Effector memory CD4-positive, alpha-beta T cell (primary cell): ENCODE results near the gene PCGF6.
A peak's percentile ranks its signal among the peaks of the same experiment; 100 is the strongest.
"Not testable (repeated sequence)": the region's sequence is repeated elsewhere in the genome, so short reads cannot be mapped to it uniquely, and the experiment has no call there.

Experiments
- DNase-seq, 3 donors: peaks; one replicate each; pipeline ENCODE4 v3.0.0-alpha.2; 2020
- H3K27ac ChIP-seq: 2 replicates; pipeline ENCODE4 v1.7.0; 2013; ENCODE audit warnings: mild to moderate bottlenecking, low read length, moderate library complexity; ENCODE audit not compliant: insufficient read depth, poor library complexity, severe bottlenecking
- H3K27me3 ChIP-seq: replicated peaks from 2 replicates; pipeline ENCODE4 v1.7.0; 2013; ENCODE audit warnings: mild to moderate bottlenecking, low read length; ENCODE audit not compliant: insufficient read depth, control insufficient read depth, poor library complexity, severe bottlenecking
- H3K36me3 ChIP-seq: 2 replicates; pipeline ENCODE4 v1.7.0; 2013; ENCODE audit warnings: mild to moderate bottlenecking, low read length, moderate library complexity; ENCODE audit not compliant: control insufficient read depth, insufficient read depth
- H3K4me1 ChIP-seq: 2 replicates; pipeline ENCODE4 v1.7.0; 2013; ENCODE audit warnings: low read length, mild to moderate bottlenecking; ENCODE audit not compliant: control insufficient read depth, insufficient read depth, poor library complexity, severe bottlenecking
- H3K4me3 ChIP-seq: 2 replicates; pipeline ENCODE4 v1.7.0; 2013; ENCODE audit warnings: low read length, low read depth, mild to moderate bottlenecking; ENCODE audit not compliant: insufficient read depth, poor library complexity, severe bottlenecking
- H3K9me3 ChIP-seq: 2 replicates; pipeline ENCODE4 v1.7.0; 2013; ENCODE audit warnings: mild to moderate bottlenecking, low read length, moderate library complexity; ENCODE audit not compliant: control insufficient read depth

PCGF6 gene

DNA sequence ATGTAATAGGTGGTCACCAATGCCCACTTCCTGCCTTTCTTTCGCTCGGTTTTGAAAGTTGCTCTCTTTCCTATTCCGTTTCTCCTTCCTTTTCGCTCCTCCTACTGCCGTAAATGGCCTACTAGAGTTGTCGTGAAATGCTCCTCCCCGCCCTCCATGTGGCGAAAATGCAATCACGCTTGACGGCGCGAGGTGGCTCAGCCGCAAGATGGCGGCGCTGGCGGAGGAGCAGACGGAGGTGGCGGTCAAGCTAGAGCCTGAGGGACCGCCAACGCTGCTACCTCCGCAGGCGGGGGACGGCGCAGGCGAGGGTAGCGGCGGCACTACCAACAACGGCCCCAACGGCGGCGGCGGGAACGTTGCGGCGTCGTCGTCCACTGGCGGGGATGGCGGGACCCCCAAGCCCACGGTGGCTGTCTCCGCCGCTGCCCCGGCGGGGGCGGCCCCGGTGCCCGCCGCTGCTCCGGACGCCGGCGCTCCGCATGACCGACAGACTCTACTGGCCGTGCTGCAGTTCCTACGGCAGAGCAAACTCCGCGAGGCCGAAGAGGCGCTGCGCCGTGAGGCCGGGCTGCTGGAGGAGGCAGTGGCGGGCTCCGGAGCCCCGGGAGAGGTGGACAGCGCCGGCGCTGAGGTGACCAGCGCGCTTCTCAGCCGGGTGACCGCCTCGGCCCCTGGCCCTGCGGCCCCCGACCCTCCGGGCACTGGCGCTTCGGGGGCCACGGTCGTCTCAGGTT, 17.0 kb upstream of the PCGF6 start, which contains the start of gene TAF5:
TAF5 (plus strand) TSS at position 195 of the 737 bp plus-strand sequence; CDS start at position 209, 14 bp downstream.
- Histone ChIP-seq H3K4me3 (peak within 1 kb of the TSS; percentile 93), H3K4me1 (no peaks in the 10 kb centered on the region), H3K27me3 (no peaks in the 10 kb centered on the region), H3K27ac (peak within 1 kb of the TSS; percentile 78), H3K9me3 (no peaks in the 10 kb centered on the region), H3K36me3 (no peaks in the 10 kb centered on the region)
- DNase-seq = peak; percentile 73 to 84 (median 78)

DNA sequence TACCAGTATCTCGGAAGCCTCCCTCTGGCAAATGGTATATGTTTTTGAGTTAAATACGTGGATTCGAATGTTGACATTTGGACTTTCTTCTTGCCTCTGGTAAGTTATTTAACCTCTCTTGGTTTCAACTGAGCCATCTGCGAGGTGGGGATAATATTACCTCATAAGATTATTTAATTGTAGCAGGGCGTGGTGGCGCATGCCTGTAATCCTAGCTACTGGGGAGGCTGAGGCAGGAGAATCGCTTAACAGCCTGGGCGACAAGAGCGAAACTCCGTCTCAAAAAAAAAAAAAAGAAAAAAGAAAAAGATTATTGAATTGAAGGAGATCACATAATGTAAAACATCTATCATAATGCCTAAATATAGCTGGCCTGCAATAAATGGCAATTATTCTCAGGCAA, 16.4 kb upstream of the PCGF6 start:
- Histone ChIP-seq H3K4me1 (no peaks in the 10 kb centered on the region), H3K27me3 (no peaks in the 10 kb centered on the region), H3K27ac (peak overlapping the region; percentile 78), H3K9me3 (no peaks in the 10 kb centered on the region), H3K4me3 (peak overlapping the region; percentile 93), H3K36me3 (no peaks in the 10 kb centered on the region)
- DNase-seq = no peak

DNA sequence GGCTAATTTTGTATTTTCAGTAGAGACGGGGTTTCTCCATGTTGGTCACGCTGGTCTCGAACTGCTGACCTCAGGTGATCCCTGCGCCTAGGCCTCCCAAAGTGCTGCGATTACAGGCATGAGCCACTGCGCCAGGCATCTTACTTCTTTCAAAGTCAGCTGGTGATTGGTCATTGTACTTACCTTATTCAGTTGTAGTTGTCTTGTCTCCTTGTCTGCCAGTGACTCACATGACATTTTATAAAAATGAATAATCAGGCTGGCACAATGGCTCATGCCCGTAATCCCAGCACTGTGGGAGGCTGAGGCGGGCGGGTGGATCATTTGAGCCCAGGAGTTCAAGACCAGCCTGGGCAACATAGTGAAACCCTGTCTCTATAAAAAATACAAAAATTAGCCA, 9.9 kb upstream of the PCGF6 start:
- H3K9me3 ChIP-seq, DNase-seq: not testable (repeated sequence)

DNA sequence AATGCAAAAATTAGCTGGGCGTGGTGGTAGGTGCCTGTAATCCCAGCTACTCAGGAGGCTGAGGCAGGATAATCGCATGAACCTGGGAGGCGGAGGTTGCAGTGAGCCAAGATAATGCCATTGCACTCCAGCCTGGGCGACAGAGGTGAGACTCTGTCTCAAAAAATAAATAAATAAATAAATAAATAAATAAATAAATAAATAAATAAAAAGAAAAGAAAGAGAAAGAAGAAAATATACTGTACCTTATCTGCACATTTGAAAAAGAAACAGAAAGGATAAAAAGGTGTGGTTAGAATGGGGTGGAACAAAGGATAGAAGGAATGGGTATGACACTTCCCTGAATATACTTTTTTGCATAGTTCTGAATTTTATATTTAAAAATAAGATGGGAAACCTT, 8.6 kb upstream of the PCGF6 start:
- not testable (repeated sequence) for H3K4me1 ChIP-seq, H3K4me3 ChIP-seq, H3K9me3 ChIP-seq, H3K27ac ChIP-seq, H3K36me3 ChIP-seq, H3K27me3 ChIP-seq, DNase-seq

More for the DNA sequence above, 9.9 kb upstream of the PCGF6 start:
- H3K4me3 ChIP-seq, H3K4me1 ChIP-seq, H3K27ac ChIP-seq, H3K27me3 ChIP-seq, H3K36me3 ChIP-seq: not testable (repeated sequence)

DNA sequence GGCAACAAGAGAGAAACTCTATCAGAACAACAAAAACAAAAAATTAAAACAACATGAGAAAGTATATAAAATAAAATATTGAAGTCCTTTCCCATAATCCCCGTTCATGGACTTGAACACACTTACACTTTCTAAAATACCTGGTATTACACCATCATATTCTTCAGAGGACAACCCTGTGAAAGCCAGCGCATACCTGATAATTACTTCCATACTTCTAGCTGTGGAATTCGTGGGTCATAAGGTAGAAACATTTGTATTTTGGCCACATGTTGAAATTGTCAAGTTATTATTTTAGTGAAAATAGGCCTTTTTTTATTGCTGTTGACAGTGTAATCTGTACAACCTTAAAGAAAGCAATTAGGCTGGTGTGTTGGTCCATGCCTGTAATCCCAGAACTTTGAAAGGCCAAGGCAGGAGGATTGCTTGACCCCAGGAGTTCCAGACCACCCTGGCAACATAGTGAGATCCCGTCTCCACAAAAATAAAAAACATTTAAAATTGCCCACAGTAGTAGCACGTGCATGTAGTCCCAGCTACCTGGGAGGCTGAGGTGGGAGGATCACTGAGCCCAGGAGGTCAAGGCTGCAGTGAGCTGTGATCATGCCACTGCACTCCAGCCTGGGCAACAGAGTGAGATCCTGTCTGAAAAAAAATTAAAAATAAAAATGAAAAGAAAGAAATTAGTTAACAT, 5.1 kb upstream of the PCGF6 start:
- Histone ChIP-seq H3K4me3 (no peak overlapping the region), H3K27ac (no peak overlapping the region), H3K4me1 (no peaks in the 10 kb centered on the region), H3K27me3 (no peaks in the 10 kb centered on the region), H3K36me3 (no peaks in the 10 kb centered on the region), H3K9me3 (no peaks in the 10 kb centered on the region)
- no peak for DNase-seq

DNA sequence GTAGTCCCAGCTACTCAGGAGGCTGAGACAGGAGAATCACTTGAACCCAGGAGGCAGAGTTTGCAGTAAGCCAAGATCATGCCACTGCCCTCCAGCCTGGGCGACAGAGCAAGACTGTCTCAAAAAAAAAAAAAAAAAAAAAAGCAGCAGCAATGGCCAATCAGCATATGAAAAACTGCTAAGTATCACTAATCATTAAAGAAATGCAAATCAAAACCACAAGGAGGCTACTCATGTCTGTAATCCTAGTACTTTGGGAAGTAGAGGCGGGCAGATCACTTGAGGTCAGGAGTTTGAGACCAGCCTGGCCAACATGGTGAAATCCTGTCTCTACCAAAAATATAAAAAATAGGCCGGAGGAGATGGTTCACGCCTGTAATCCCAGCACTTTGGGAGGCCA, 3.6 kb upstream of the PCGF6 start:
- DNase-seq, H3K27me3 ChIP-seq, H3K36me3 ChIP-seq, H3K9me3 ChIP-seq, H3K27ac ChIP-seq, H3K4me1 ChIP-seq, H3K4me3 ChIP-seq: not testable (repeated sequence)

DNA sequence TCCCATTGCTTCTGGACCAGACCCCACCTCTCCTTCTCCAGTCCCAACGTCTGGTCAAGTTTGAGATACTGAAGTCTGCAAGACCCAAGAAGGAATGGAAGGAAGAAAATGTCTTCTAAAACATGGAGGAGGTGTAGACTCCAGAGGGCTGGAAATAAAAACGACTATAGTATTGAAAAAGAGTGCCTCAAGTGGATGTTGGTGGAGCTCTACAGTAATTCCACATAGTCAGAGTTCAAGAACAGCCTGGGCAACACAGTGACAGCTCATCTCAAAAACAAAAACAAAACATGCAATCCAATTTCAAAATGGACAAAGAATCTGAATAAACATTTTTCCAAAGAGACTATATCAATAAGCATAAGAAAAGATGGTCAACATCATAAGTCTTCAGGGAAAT, 2.3 kb upstream of the PCGF6 start:
- no peak for DNase-seq
- H3K27ac ChIP-seq = no peak overlapping the region
- no peaks in the 10 kb centered on the region for H3K27me3 ChIP-seq
- H3K4me3 ChIP-seq = no peak overlapping the region
- H3K4me1 ChIP-seq = peaks cover 3% of the 10 kb centered on the region
- H3K36me3 ChIP-seq = no peaks in the 10 kb centered on the region
- H3K9me3 ChIP-seq = no peaks in the 10 kb centered on the region

DNA sequence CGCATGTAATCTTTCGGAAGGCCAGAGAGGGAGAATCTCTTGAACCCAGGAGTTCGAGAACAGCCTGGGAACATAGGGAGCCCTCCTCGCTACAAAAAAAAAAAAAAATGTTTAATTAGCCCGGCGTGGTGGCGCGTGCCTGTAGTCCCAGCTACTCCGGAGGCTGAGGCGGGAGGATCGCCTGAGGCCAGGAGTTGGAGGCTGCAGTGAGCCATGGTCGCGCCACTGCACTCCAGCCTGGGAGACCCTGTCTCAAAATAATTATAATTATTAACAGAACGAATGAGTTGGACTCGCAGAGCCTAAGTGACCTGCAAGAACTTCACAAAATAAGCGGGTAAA, 794 bp downstream of the PCGF6 start:
- Histone ChIP-seq H3K4me1 (peaks cover 3% of the 10 kb centered on the region), H3K4me3 (peak overlapping the region; percentile 81), H3K9me3 (no peaks in the 10 kb centered on the region), H3K27me3 (no peaks in the 10 kb centered on the region), H3K36me3 (peaks cover 13% of the 10 kb centered on the region), H3K27ac (peak overlapping the region; percentile 61)
- DNase-seq = no peak

DNA sequence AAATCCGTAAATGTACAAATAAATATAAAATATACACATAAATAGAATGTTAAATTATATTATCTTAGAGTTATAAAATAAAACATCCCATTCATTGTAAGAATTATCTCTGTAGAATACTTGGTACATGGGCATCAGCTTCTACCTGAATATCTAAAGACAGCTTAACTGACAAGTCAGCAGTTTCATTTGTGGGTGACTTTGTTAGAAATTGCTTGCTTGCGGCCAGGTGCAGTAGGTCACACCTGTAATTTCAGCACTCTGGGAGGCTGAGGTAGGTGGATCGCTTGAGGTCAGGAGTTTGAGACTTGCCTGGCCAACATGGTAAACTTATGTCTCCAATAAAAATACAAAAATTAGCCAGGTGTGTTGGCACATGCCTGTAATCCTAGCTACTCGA, 14.6 kb downstream of the PCGF6 start:
- no peaks in the 10 kb centered on the region for H3K9me3 ChIP-seq
- H3K27ac ChIP-seq = no peak overlapping the region
- peaks cover 9% of the 10 kb centered on the region for H3K36me3 ChIP-seq

DNA sequence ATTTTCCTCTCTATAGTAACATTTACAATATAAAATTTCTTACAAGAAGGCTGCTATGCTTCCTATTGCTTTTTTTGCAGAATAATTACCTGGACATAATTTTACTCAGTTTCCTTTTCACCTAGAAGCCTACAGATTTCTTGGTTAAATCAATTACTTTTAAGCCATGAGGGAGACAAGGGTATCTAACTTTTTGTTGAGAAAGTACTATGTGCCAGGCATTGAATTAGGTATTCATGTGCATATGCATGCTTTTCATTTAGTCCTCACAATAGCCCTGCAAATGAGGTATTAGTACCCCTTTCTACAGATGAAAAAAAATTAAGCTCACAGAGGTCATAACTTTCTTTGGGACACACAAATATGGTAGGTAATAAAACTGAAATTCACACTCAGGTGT, 16.4 kb downstream of the PCGF6 start:
- peaks cover 9% of the 10 kb centered on the region for H3K36me3 ChIP-seq
- no peak for DNase-seq
- H3K27me3 ChIP-seq = no peaks in the 10 kb centered on the region
- H3K9me3 ChIP-seq = no peaks in the 10 kb centered on the region
- H3K4me1 ChIP-seq = no peaks in the 10 kb centered on the region
- H3K27ac ChIP-seq = no peak overlapping the region
- H3K4me3 ChIP-seq = no peak overlapping the region

More for the DNA sequence above, 14.6 kb downstream of the PCGF6 start:
- DNase-seq = no peak
- no peak overlapping the region for H3K4me3 ChIP-seq
- H3K4me1 ChIP-seq = no peaks in the 10 kb centered on the region
- H3K27me3 ChIP-seq = no peaks in the 10 kb centered on the region
